ENCODE results near the gene RAB40C.

The RAB40C gene

GRCh38 chr16:662597-662996, 72.7 kb downstream of the RAB40C start:
- no peak for ATAC-seq
- TF ChIP-seq ARNTL (CRISPR knock-in tag; IDR thresholded peaks at IDR 0.05; ENCODE audit: borderline replicate concordance, low read depth) (no peak), TCF4 (CRISPR knock-in tag; IDR thresholded peaks at IDR 0.05; ENCODE audit: borderline replicate concordance) (no peak), ZNF8 (CRISPR knock-in tag; IDR thresholded peaks at IDR 0.05) (no peak), CSRNP3 (CRISPR knock-in tag; IDR thresholded peaks at IDR 0.05) (no peak), ZFP3 (CRISPR knock-in tag; IDR thresholded peaks at IDR 0.05) (no peak), RARB (CRISPR knock-in tag; IDR thresholded peaks at IDR 0.05) (no peak), GLIS3 (CRISPR knock-in tag; IDR thresholded peaks at IDR 0.05) (no peak), BACH2 (CRISPR knock-in tag; IDR thresholded peaks at IDR 0.05; ENCODE audit: borderline replicate concordance) (no peak), OSR1 (CRISPR knock-in tag; IDR thresholded peaks at IDR 0.05) (no peak), ZC3H10 (CRISPR knock-in tag; IDR thresholded peaks at IDR 0.05) (no peak), POU6F1 (CRISPR knock-in tag; IDR thresholded peaks at IDR 0.05; ENCODE audit: borderline replicate concordance, low read depth) (no peak), PPARA (CRISPR knock-in tag; IDR thresholded peaks at IDR 0.05; ENCODE audit: borderline replicate concordance) (no peak), CSDC2 (CRISPR knock-in tag; IDR thresholded peaks at IDR 0.05) (no peak), CREB5 (CRISPR knock-in tag; IDR thresholded peaks at IDR 0.05; ENCODE audit: low read depth) (no peak), TOX (CRISPR knock-in tag; IDR thresholded peaks at IDR 0.05; ENCODE audit: borderline replicate concordance) (no peak)

- ATAC-seq, result no peak
- TF ChIP-seq ZNF565 (CRISPR knock-in tag; conservative IDR thresholded peaks at IDR 0.05; ENCODE audit: low read depth), result no peak
- TF ChIP-seq BACH2 (CRISPR knock-in tag; IDR thresholded peaks at IDR 0.05; ENCODE audit: borderline replicate concordance), result no peak
- TF ChIP-seq OSR1 (CRISPR knock-in tag; IDR thresholded peaks at IDR 0.05), result no peak
- no peak for TF ChIP-seq ARNTL (CRISPR knock-in tag; IDR thresholded peaks at IDR 0.05; ENCODE audit: borderline replicate concordance, low read depth)
- no peak for TF ChIP-seq ZFP30 (CRISPR knock-in tag; IDR thresholded peaks at IDR 0.05)
- TF ChIP-seq CSDC2 (CRISPR knock-in tag; IDR thresholded peaks at IDR 0.05), result no peak
- TF ChIP-seq ZC3H10 (CRISPR knock-in tag; IDR thresholded peaks at IDR 0.05), result no peak
- TF ChIP-seq ZNF8 (CRISPR knock-in tag; IDR thresholded peaks at IDR 0.05), result no peak
- no peak for TF ChIP-seq ISL1 (CRISPR knock-in tag; IDR thresholded peaks at IDR 0.05)
- no peak for TF ChIP-seq TSHZ2 (CRISPR knock-in tag; IDR thresholded peaks at IDR 0.05)
- TF ChIP-seq CREB5 (CRISPR knock-in tag; IDR thresholded peaks at IDR 0.05; ENCODE audit: low read depth), result no peak
- no peak for TF ChIP-seq PATZ1 (CRISPR knock-in tag; IDR thresholded peaks at IDR 0.05; ENCODE audit: borderline replicate concordance)
- no peak for TF ChIP-seq SNAI2 (CRISPR knock-in tag; IDR thresholded peaks at IDR 0.05)
- TF ChIP-seq PPARA (CRISPR knock-in tag; IDR thresholded peaks at IDR 0.05; ENCODE audit: borderline replicate concordance), result no peak
These were observed 76.7 kb downstream of the RAB40C start for GRCh38 chr16:666572-666971.
